ENCODE measurements around the gene NDUFAF4. TPM values are rescaled to one million over a fixed set of nuclear protein-coding genes. Genes with fewer than 3 reads are reported as not detected.

Gene NDUFAF4
- total RNA-seq, 1 experiment from 2014 or later, result 11.8 TPM

Small RNAs within 50 kb of the gene (small RNA-seq; reads per million reads assigned to genes)
- gene RN7SL509P, result not detected

Other genes with a start within 250 kb of the NDUFAF4 start
- gene GPR63, start 60.4 kb downstream of the NDUFAF4 start, total RNA-seq (2014; rRNA removed; shearing (Covaris generic)), result 0.13 TPM in 1 of 2 replicates, not detected in the other
- 0.64 TPM in 1 of 2 replicates, not detected in the other for gene KLHL32, start 26.8 kb upstream of the NDUFAF4 start, total RNA-seq (2014; rRNA removed; shearing (Covaris generic))